ENCODE measurements around the gene PRICKLE2. TPM values are rescaled to one million over a fixed set of nuclear protein-coding genes. Genes with fewer than 3 reads are reported as not detected.

PRICKLE2 gene
- total and polyA plus RNA-seq, 4 donors: 0.89 to 8.0 (median 3.2) TPM

DNA sequence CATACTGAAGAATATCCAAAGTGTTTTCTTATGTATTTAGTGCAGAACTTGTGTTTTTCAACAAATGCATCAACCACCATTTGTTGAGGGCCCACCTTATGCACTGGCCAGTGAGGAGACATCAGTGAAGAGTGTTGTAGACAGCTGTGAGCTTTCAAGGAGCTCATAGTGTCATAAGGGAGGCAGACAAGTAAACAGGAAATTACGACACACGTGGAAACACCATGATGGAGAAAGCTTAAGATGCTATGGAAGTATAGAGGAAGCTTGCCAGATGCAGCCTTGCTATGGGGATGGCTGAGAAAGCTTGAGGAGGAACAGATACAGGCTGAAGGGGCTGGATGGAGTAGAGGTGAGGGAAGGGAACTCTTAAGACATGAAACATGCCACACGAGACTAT lies 151.2 kb downstream of the PRICKLE2 start:
- Histone ChIP-seq H3K9me3 (ENCODE audit: control insufficient read depth in 4 of 4, low read length in 3 of 4) (no peaks in the 10 kb centered on the region), H3K9ac (ENCODE audit: low read depth in 1 of 2, low read length in 2 of 2) (no peak overlapping the region), H3K4me1 (ENCODE audit: control insufficient read depth in 4 of 4, insufficient read depth in 4 of 4, low read length in 3 of 4) (no peaks in the 10 kb centered on the region), H3K36me3 (ENCODE audit: control insufficient read depth in 4 of 4, insufficient read depth in 3 of 4, low read depth in 1 of 4, low read length in 3 of 4) (no peaks in the 10 kb centered on the region), H3K4me3 (ENCODE audit: low read depth in 1 of 3, low read length in 3 of 3) (no peak overlapping the region), H3K27ac (ENCODE audit: low read depth in 1 of 2, low read length in 2 of 2) (no peak overlapping the region), H3K27me3 (ENCODE audit: control insufficient read depth in 4 of 4, insufficient read depth in 4 of 4, low read length in 3 of 4) (peaks cover 0 to 4% (median 0%) of the 10 kb centered on the region in 4 donors)
- TF ChIP-seq CTCF (IDR thresholded peaks at IDR 0.05; ENCODE audit: low read depth, low read length, missing input control) (no peak), EGR1 (IDR thresholded peaks at IDR 0.05; ENCODE audit: low read depth in 2 of 2) (no peak), FOXA1 (IDR thresholded peaks at IDR 0.05) (no peak), GABPA (IDR thresholded peaks at IDR 0.05 in 1 of 2, conservative IDR thresholded peaks at IDR 0.05 in 1 of 2) (no peak), HNF4A (conservative IDR thresholded peaks at IDR 0.05) (no peak), ATF3 (IDR thresholded peaks at IDR 0.05) (no peak), YY1 (IDR thresholded peaks at IDR 0.05) (no peak), RXRA (IDR thresholded peaks at IDR 0.05) (no peak), SP1 (IDR thresholded peaks at IDR 0.05) (no peak), NR2F2 (IDR thresholded peaks at IDR 0.05) (no peak)
- TF ChIP-seq, protein P1, sequence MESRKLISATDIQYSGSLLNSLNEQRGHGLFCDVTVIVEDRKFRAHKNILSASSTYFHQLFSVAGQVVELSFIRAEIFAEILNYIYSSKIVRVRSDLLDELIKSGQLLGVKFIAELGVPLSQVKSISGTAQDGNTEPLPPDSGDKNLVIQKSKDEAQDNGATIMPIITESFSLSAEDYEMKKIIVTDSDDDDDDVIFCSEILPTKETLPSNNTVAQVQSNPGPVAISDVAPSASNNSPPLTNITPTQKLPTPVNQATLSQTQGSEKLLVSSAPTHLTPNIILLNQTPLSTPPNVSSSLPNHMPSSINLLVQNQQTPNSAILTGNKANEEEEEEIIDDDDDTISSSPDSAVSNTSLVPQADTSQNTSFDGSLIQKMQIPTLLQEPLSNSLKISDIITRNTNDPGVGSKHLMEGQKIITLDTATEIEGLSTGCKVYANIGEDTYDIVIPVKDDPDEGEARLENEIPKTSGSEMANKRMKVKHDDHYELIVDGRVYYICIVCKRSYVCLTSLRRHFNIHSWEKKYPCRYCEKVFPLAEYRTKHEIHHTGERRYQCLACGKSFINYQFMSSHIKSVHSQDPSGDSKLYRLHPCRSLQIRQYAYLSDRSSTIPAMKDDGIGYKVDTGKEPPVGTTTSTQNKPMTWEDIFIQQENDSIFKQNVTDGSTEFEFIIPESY (IDR thresholded peaks at IDR 0.05): no peak
- TF ChIP-seq, protein P2, sequence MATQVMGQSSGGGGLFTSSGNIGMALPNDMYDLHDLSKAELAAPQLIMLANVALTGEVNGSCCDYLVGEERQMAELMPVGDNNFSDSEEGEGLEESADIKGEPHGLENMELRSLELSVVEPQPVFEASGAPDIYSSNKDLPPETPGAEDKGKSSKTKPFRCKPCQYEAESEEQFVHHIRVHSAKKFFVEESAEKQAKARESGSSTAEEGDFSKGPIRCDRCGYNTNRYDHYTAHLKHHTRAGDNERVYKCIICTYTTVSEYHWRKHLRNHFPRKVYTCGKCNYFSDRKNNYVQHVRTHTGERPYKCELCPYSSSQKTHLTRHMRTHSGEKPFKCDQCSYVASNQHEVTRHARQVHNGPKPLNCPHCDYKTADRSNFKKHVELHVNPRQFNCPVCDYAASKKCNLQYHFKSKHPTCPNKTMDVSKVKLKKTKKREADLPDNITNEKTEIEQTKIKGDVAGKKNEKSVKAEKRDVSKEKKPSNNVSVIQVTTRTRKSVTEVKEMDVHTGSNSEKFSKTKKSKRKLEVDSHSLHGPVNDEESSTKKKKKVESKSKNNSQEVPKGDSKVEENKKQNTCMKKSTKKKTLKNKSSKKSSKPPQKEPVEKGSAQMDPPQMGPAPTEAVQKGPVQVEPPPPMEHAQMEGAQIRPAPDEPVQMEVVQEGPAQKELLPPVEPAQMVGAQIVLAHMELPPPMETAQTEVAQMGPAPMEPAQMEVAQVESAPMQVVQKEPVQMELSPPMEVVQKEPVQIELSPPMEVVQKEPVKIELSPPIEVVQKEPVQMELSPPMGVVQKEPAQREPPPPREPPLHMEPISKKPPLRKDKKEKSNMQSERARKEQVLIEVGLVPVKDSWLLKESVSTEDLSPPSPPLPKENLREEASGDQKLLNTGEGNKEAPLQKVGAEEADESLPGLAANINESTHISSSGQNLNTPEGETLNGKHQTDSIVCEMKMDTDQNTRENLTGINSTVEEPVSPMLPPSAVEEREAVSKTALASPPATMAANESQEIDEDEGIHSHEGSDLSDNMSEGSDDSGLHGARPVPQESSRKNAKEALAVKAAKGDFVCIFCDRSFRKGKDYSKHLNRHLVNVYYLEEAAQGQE (IDR thresholded peaks at IDR 0.05): no peak
- 73% methylated on average over 3 of the region's 3 CpGs for WGBS
- no peak for DNase-seq (ENCODE audit: low spot score)

GRCh38 chr3:64073158-64073761 lies 152.0 kb downstream of the PRICKLE2 start:
- no peaks in the 10 kb centered on the region for H3K36me3 ChIP-seq (ENCODE audit: control insufficient read depth in 4 of 4, insufficient read depth in 3 of 4, low read depth in 1 of 4, low read length in 3 of 4)
- H3K4me3 ChIP-seq (ENCODE audit: low read depth in 1 of 3, low read length in 3 of 3): no peak overlapping the region
- no peak for DNase-seq (ENCODE audit: low spot score)
- no peak overlapping the region for H3K27ac ChIP-seq (ENCODE audit: low read depth in 1 of 2, low read length in 2 of 2)
- H3K9me3 ChIP-seq (ENCODE audit: control insufficient read depth in 4 of 4, low read length in 3 of 4): no peaks in the 10 kb centered on the region
- H3K27me3 ChIP-seq (ENCODE audit: control insufficient read depth in 4 of 4, insufficient read depth in 4 of 4, low read length in 3 of 4): no peaks in the 10 kb centered on the region
- no peaks in the 10 kb centered on the region for H3K4me1 ChIP-seq (ENCODE audit: control insufficient read depth in 4 of 4, insufficient read depth in 4 of 4, low read length in 3 of 4)
- 23% methylated on average over 1 of the region's 1 CpG for WGBS
- no peak overlapping the region for H3K9ac ChIP-seq (ENCODE audit: low read depth in 1 of 2, low read length in 2 of 2)
- no peak for TF ChIP-seq EGR1 (IDR thresholded peaks at IDR 0.05; ENCODE audit: low read depth in 2 of 2)
- TF ChIP-seq SP1 (IDR thresholded peaks at IDR 0.05): no peak
- TF ChIP-seq, protein P3, sequence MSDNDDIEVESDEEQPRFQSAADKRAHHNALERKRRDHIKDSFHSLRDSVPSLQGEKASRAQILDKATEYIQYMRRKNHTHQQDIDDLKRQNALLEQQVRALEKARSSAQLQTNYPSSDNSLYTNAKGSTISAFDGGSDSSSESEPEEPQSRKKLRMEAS (IDR thresholded peaks at IDR 0.05): no peak
- no peak for TF ChIP-seq TAF1 (conservative IDR thresholded peaks at IDR 0.05)
- no peak for TF ChIP-seq HNF4A (conservative IDR thresholded peaks at IDR 0.05)
- no peak for TF ChIP-seq ATF3 (IDR thresholded peaks at IDR 0.05)
- TF ChIP-seq GABPA (IDR thresholded peaks at IDR 0.05 in 1 of 2, conservative IDR thresholded peaks at IDR 0.05 in 1 of 2): no peak
- no peak for TF ChIP-seq RXRA (IDR thresholded peaks at IDR 0.05)
- no peak for TF ChIP-seq NR2F2 (IDR thresholded peaks at IDR 0.05)
- TF ChIP-seq, protein P2 (IDR thresholded peaks at IDR 0.05): no peak
- TF ChIP-seq, protein P1 (IDR thresholded peaks at IDR 0.05): no peak
- TF ChIP-seq FOXA1 (IDR thresholded peaks at IDR 0.05): no peak

Data from liver (tissue), 9 donors.